GM19467 (cell line): ENCODE data around the gene ST7.
"Not testable (repeated sequence)": the region's sequence is repeated elsewhere in the genome, so short reads cannot be mapped to it uniquely, and the experiment has no call there.

Source experiments
- ATAC-seq: cut with Tn5 transposase; IDR thresholded peaks from one replicate; pipeline ENCODE4 v1.9.1; 2021; ENCODE audit warnings: mild to moderate bottlenecking, moderate library complexity; ENCODE audit not compliant: unreplicated experiment

ST7 gene

GRCh38 chr7:116953372-116953905, at the start of gene ST7:
TSS of gene ST7 (plus strand) at chr7:116953501. CDS start at chr7:116953541, 40 bp downstream.
- peak; percentile 34 for ATAC-seq

GRCh38 chr7:116906391-116906790, 46.9 kb upstream of the ST7 start:
- ATAC-seq, result no peak

GRCh38 chr7:116910383-116910782, 42.9 kb upstream of the ST7 start:
- no peak for ATAC-seq

- no peak for ATAC-seq
Observed at GRCh38 chr7:116911801-116912200, 41.5 kb upstream of the ST7 start.

- ATAC-seq, result no peak
Observed at GRCh38 chr7:116912269-116912909, 40.9 kb upstream of the ST7 start.

- no peak for ATAC-seq
Observed at GRCh38 chr7:116918704-116919103, 34.6 kb upstream of the ST7 start.

GRCh38 chr7:116920359-116920758, 32.9 kb upstream of the ST7 start:
- ATAC-seq, result no peak

- ATAC-seq, result no peak
Observed at GRCh38 chr7:116922545-116922944, 30.8 kb upstream of the ST7 start.

- no peak for ATAC-seq
Observed at GRCh38 chr7:116924741-116925140, 28.6 kb upstream of the ST7 start.

GRCh38 chr7:116929021-116929420, 24.3 kb upstream of the ST7 start:
- no peak for ATAC-seq

GRCh38 chr7:116929914-116930913, 23.1 kb upstream of the ST7 start:
- ATAC-seq, result no peak

GRCh38 chr7:116932566-116932965, 20.7 kb upstream of the ST7 start:
- no peak for ATAC-seq

GRCh38 chr7:116933465-116933864, 19.8 kb upstream of the ST7 start:
- ATAC-seq, result no peak

GRCh38 chr7:116934580-116934979, 18.7 kb upstream of the ST7 start:
- no peak for ATAC-seq

GRCh38 chr7:116936844-116937243, 16.5 kb upstream of the ST7 start:
- ATAC-seq, result not testable (repeated sequence)

- ATAC-seq, result no peak
Observed at GRCh38 chr7:116938678-116939077, 14.6 kb upstream of the ST7 start.

- no peak for ATAC-seq
Observed at GRCh38 chr7:116940689-116941370, 12.5 kb upstream of the ST7 start.

- ATAC-seq, result no peak
Observed at GRCh38 chr7:116942504-116942903, 10.8 kb upstream of the ST7 start.

- ATAC-seq, result no peak
Observed at GRCh38 chr7:116948934-116949333, 4.4 kb upstream of the ST7 start.

GRCh38 chr7:116949941-116950801, 3.1 kb upstream of the ST7 start:
- no peak for ATAC-seq
